K562 (cell line): Measurements from ENCODE around the gene TSGA10. TPM values are rescaled to one million over a fixed set of nuclear protein-coding genes. Genes with fewer than 3 reads are reported as not detected.

Experiments
- ATAC-seq: fragments of 200-7000 bp; cut with Tn5 transposase; 3 replicates; pipeline ENCODE4 v1.9.1; 2020; ENCODE audit warnings: moderate library complexity
- BruUV-seq: library from RNA; stranded (reverse); fragments of 400-500 nt; replicated peaks from 2 replicates; lab custom pipeline; 2021; lab: Mats Ljungman, UMichigan
- CTCF ChIA-PET: fragments of 300-600 bp; formaldehyde crosslinking; extraction: SDS; loops from one replicate; lab custom pipeline; 2021; ENCODE audit warnings: low intra/inter-chr PET ratio; lab: Yijun Ruan, JAX
- POLR2A ChIA-PET: fragments of 300-600, 350-650 bp; sonication (Branson Sonifier 250); formaldehyde crosslinking; extraction: SDS; loops from one replicate; lab custom pipeline; 2021; ENCODE audit warnings: antibody characterized with exemption, inconsistent platforms; lab: Yijun Ruan, JAX
- DNase-seq, 4 experiments: peaks; one replicate each; pipeline versions ENCODE4 v3.0.0 to v3.0.0-alpha.2; 2011 to 2018; ENCODE audit warnings: low spot score in 3 of 4, mixed read lengths in 3 of 4; ENCODE audit errors: extremely low read depth in 1 of 4
- FAIRE-seq: peaks from 2 replicates; lab custom pipeline; 2011; peaks lifted over from hg19 to GRCh38; lab: Jason Lieb, UNC
- H2AFZ ChIP-seq: 2 replicates; pipeline ENCODE4 v1.6.0; 2011; ENCODE audit warnings: low read depth, low read length, control low read depth, inconsistent platforms
- H3K27ac ChIP-seq: fragments of 200-600 bp; 3 replicates; pipeline ENCODE4 v1.8.0; 2011; ENCODE audit warnings: low read depth, mild to moderate bottlenecking, control low read depth, inconsistent platforms, low read length, moderate library complexity, mixed read lengths; ENCODE audit errors: extremely low read depth
- H3K27me3 ChIP-seq, 2 experiments: fragments of 300-600 bp in 1 of 2; 2 replicates in 1 of 2; 3 replicates in 1 of 2; pipeline versions ENCODE4 v1.6.0 to v1.8.0; 2011; ENCODE audit warnings: inconsistent platforms in 2 of 2, low read length in 2 of 2, mild to moderate bottlenecking in 1 of 2, mixed read lengths in 1 of 2, moderate library complexity in 1 of 2; ENCODE audit not compliant: control insufficient read depth in 2 of 2, insufficient read depth in 2 of 2
- H3K36me3 ChIP-seq: fragments of 300-600 bp; 3 replicates; pipeline ENCODE4 v1.8.0; 2011; ENCODE audit warnings: mild to moderate bottlenecking, low read length, inconsistent platforms; ENCODE audit not compliant: control insufficient read depth, insufficient read depth
- H3K4me1 ChIP-seq, 2 experiments: fragments of 200-600 bp in 1 of 2; replicated peaks in 1 of 2; 2 replicates in 1 of 2; 3 replicates in 1 of 2; pipeline versions ENCODE4 v1.5.1 to v1.8.0; 2011; ENCODE audit warnings: inconsistent platforms in 2 of 2, low read length in 2 of 2, mild to moderate bottlenecking in 1 of 2, mixed read lengths in 1 of 2, moderate library complexity in 1 of 2; ENCODE audit not compliant: control insufficient read depth in 2 of 2, insufficient read depth in 2 of 2
- H3K4me2 ChIP-seq: 2 replicates; pipeline ENCODE4 v1.6.1; 2011; ENCODE audit warnings: low read length, control low read depth, inconsistent platforms, mixed read lengths; ENCODE audit not compliant: insufficient read depth
- H3K4me3 ChIP-seq: fragments of 200-600 bp; sonication (generic), shearing (Covaris generic); 2 replicates; pipeline ENCODE4 v1.5.1; 2016; ENCODE audit warnings: control low read depth, inconsistent platforms
- H3K79me2 ChIP-seq: fragments of 200-600 bp; 3 replicates; pipeline ENCODE4 v1.8.0; 2011; ENCODE audit warnings: low read length, inconsistent platforms; ENCODE audit not compliant: control insufficient read depth, insufficient read depth
- H3K9ac ChIP-seq, 2 experiments: 2 replicates each; pipeline versions ENCODE4 v1.6.0 to v1.6.1; 2011; ENCODE audit warnings: low read depth in 2 of 2, low read length in 2 of 2, control low read depth in 1 of 2, inconsistent platforms in 1 of 2, mild to moderate bottlenecking in 1 of 2, mixed read lengths in 1 of 2; ENCODE audit not compliant: insufficient read depth in 1 of 2
- H3K9me1 ChIP-seq: one replicate; pipeline ENCODE4 v1.6.0; 2011; ENCODE audit warnings: inconsistent platforms, mild to moderate bottlenecking, low read length, moderate library complexity; ENCODE audit not compliant: control insufficient read depth, insufficient read depth
- H3K9me3 ChIP-seq: replicated peaks from 2 replicates; pipeline ENCODE4 v1.5.1; 2011; ENCODE audit warnings: low read depth, low read length, inconsistent platforms; ENCODE audit not compliant: control insufficient read depth, insufficient read depth
- H4K20me1 ChIP-seq: replicated peaks from 2 replicates; pipeline ENCODE4 v1.6.1; 2011; ENCODE audit warnings: low read length, inconsistent platforms, mixed read lengths; ENCODE audit not compliant: control insufficient read depth, insufficient read depth
- CBFA2T2 ChIP-seq: fragments of 450-650 bp; conservative IDR thresholded peaks from 2 replicates; pipeline ENCODE4 v1.6.1; 2017; ENCODE audit warnings: mild to moderate bottlenecking
- CBFA2T3 ChIP-seq: fragments of 450-650 bp; IDR thresholded peaks from 2 replicates; pipeline ENCODE4 v1.6.1; 2017
- CEBPB ChIP-seq: fragments of 450-650 bp; IDR thresholded peaks from 2 replicates; pipeline ENCODE4 v1.6.1; 2016; ENCODE audit warnings: missing genetic modification characterization, missing compliant biosample characterization
- CEBPG ChIP-seq, 3 experiments: fragments of 200-800 bp in 1 of 3; sonication (Bioruptor generic) in 1 of 3; sonication (generic) in 1 of 3; formaldehyde crosslinking in 1 of 3; IDR thresholded peaks in 2 of 3; conservative IDR thresholded peaks in 1 of 3; 2 replicates each; pipeline versions ENCODE4 v1.6.1 to v1.8.0; 2016 to 2022; ENCODE audit warnings: missing compliant biosample characterization in 2 of 3, missing genetic modification characterization in 2 of 3, mild to moderate bottlenecking in 1 of 3, missing genetic modification reagents in 1 of 3
- CHD4 ChIP-seq: fragments of 200-600 bp; sonication (generic); IDR thresholded peaks from 3 replicates; pipeline ENCODE4 v1.6.1; 2012; ENCODE audit warnings: low read depth, mild to moderate bottlenecking, mixed read lengths, low read length, inconsistent platforms; ENCODE audit not compliant: insufficient read depth, insufficient replicate concordance, poor library complexity, severe bottlenecking
- GATAD2A ChIP-seq: fragments of 450-650 bp; IDR thresholded peaks from 2 replicates; pipeline ENCODE4 v1.6.1; 2017
- HMG20A ChIP-seq: fragments of 450-650 bp; formaldehyde crosslinking; conservative IDR thresholded peaks from 2 replicates; pipeline ENCODE4 v1.4.0; 2020; ENCODE audit warnings: mild to moderate bottlenecking, mixed read lengths
- MIER1 ChIP-seq: fragments of 450-650 bp; IDR thresholded peaks from 2 replicates; pipeline ENCODE4 v1.6.1; 2016; ENCODE audit warnings: antibody characterized with exemption, mild to moderate bottlenecking, low read depth
- POLR2AphosphoS2 ChIP-seq: IDR thresholded peaks from 2 replicates; pipeline ENCODE4 v1.6.1; 2012; ENCODE audit warnings: low read length, improper control_type of control experiment
- POU5F1 ChIP-seq: fragments of 150-350 bp; IDR thresholded peaks from 2 replicates; pipeline ENCODE4 v1.6.1; 2014; ENCODE audit warnings: borderline replicate concordance, low read length, low read depth, mild to moderate bottlenecking; ENCODE audit not compliant: partially characterized antibody
- RFX7 ChIP-seq: fragments of 250-450 bp; sonication (Bioruptor Pico); IDR thresholded peaks from 2 replicates; pipeline ENCODE4 v1.5.1; 2021; ENCODE audit warnings: mild to moderate bottlenecking
- SLC30A9 ChIP-seq: fragments of 250-450 bp; sonication (Bioruptor Pico); IDR thresholded peaks from 2 replicates; pipeline ENCODE4 v1.8.0; 2022; ENCODE audit warnings: mild to moderate bottlenecking, moderate library complexity
- XRCC4 ChIP-seq: IDR thresholded peaks from one replicate; pipeline ENCODE4 v1.6.1; 2011; ENCODE audit not compliant: insufficient read depth, insufficient read length; ENCODE audit errors: extremely low read depth
- ZNF431 ChIP-seq: sonication (generic); formaldehyde crosslinking; IDR thresholded peaks from 2 replicates; pipeline ENCODE4 v1.8.0; 2022; ENCODE audit warnings: mild to moderate bottlenecking, missing genetic modification reagents
- ZNF589 ChIP-seq: fragments of 200-800 bp; sonication (Bioruptor generic); IDR thresholded peaks from 2 replicates; pipeline ENCODE4 v1.6.1; 2016; ENCODE audit warnings: low read depth, missing genetic modification characterization, missing compliant biosample characterization
- WGBS: fragments of 100-300 bp; shearing (Covaris generic); methylation state at CpG from one replicate; pipeline ENCODE4 v1.1.6; 2016; ENCODE audit warnings: low coverage, mixed read lengths; ENCODE audit not compliant: insufficient coverage; ENCODE audit errors: missing lambda C conversion rate; 5-methylcytosine and 5-hydroxymethylcytosine counted together
- in situ Hi-C: fragments of 300-500 bp; cut with MboI; formaldehyde crosslinking; loops from 4 replicates; pipeline ENCODE4 v1.15.0; 2018; ENCODE audit warnings: inconsistent platforms, mixed read lengths
- intact Hi-C: fragments of 100-400 bp; cut with micrococcal nuclease; formaldehyde crosslinking; loops from 2 replicates; pipeline ENCODE4 v1.14.2; 2022
- polyA plus RNA-seq, 8 experiments: library from polyadenylated mRNA; depleted of rRNA in 4 of 8; stranded (reverse) in 5 of 8; unstranded in 3 of 8; fragments of >200 nt; fragmentation: Nextera tagmentation in 2 of 8; fragmentation: Illumina TruSeq in 1 of 8; extraction: Ambion mirVana in 2 of 8; extraction: Trizol in 1 of 8; gene quantifications; 2 replicates each; pipeline versions ENCODE4 v1.2.1 to v1.2.3, GENCODE V29; 2011 to 2014; ENCODE audit warnings: inconsistent platforms in 1 of 8, missing spikeins in 1 of 8
- total RNA-seq, 7 experiments: library from RNA; depleted of rRNA in 6 of 7; stranded (reverse); fragments of >200 nt in 6 of 7; fragmentation: Illumina TruSeq in 2 of 7; extraction: Trizol in 2 of 7; gene quantifications; 2 replicates each; pipeline versions ENCODE4 v1.2.1 to v1.2.3, GENCODE V29; 2011 to 2021; ENCODE audit warnings: low replicate concordance in 1 of 7
- TF ChIP-seq, protein P1 (sequence below), 2 experiments: IDR thresholded peaks in 1 of 2; conservative IDR thresholded peaks in 1 of 2; 2 replicates each; pipeline ENCODE4 v1.6.1; 2016; ENCODE audit warnings: low read depth in 2 of 2, mild to moderate bottlenecking in 1 of 2, missing compliant biosample characterization in 1 of 2, missing genetic modification characterization in 1 of 2, moderate library complexity in 1 of 2
- TF ChIP-seq, protein P2 (sequence below): fragments of 250-450 bp; sonication (Bioruptor Pico); IDR thresholded peaks from 2 replicates; pipeline ENCODE4 v1.8.0; 2021; ENCODE audit warnings: moderate library complexity, mild to moderate bottlenecking, inconsistent platforms
- TF ChIP-seq, protein P3 (sequence below): fragments of 450-650 bp; IDR thresholded peaks from 2 replicates; pipeline ENCODE4 v1.6.1; 2017; ENCODE audit warnings: mild to moderate bottlenecking, moderate library complexity

TSGA10 gene
- total and polyA plus RNA-seq, 9 of the 15 experiments (the other 6 are each of a cell fraction or from before 2014, with no cell fraction given) = 2.1 to 11.3 (median 3.2) TPM

DNA sequence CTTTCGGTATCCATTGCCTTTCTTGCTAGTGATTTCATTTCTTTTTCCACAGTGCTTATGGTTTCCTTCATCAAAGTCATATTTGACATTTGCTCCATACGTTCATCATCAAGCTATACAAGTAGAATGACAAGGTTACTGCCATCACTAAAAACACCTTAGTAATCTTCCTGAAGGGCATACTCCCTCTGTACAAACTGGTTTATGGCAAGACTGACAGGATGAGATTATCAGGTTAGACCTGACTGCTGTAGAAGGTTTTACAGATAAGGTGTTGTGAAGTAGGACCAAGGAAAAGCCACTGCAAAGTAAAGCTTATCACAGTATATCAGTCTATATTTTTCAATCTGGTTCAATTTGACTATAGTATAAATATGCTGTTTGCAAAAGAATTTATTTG, 50.7 kb downstream of the TSGA10 start (continued):
- TF ChIP-seq ZNF431 (CRISPR knock-in tag) (no peak), CBFA2T2 (peak; percentile 72), GATAD2A (no peak), CBFA2T3 (peak; percentile 85)
- TF ChIP-seq, protein P1, sequence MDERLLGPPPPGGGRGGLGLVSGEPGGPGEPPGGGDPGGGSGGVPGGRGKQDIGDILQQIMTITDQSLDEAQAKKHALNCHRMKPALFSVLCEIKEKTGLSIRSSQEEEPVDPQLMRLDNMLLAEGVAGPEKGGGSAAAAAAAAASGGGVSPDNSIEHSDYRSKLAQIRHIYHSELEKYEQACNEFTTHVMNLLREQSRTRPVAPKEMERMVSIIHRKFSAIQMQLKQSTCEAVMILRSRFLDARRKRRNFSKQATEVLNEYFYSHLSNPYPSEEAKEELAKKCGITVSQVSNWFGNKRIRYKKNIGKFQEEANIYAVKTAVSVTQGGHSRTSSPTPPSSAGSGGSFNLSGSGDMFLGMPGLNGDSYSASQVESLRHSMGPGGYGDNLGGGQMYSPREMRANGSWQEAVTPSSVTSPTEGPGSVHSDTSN (CRISPR knock-in tag; IDR thresholded peaks at IDR 0.05; ENCODE audit: low read depth) = no peak
- TF ChIP-seq, protein P1 (tag; conservative IDR thresholded peaks at IDR 0.05; ENCODE audit: low read depth) = 0 out of 2 replicates have a peak, but pooled peaks have one; percentile 7
- TF ChIP-seq, protein P2, sequence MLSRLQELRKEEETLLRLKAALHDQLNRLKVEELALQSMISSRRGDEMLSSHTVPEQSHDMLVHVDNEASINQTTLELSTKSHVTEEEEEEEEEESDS = no peak
- TF ChIP-seq, protein P3, sequence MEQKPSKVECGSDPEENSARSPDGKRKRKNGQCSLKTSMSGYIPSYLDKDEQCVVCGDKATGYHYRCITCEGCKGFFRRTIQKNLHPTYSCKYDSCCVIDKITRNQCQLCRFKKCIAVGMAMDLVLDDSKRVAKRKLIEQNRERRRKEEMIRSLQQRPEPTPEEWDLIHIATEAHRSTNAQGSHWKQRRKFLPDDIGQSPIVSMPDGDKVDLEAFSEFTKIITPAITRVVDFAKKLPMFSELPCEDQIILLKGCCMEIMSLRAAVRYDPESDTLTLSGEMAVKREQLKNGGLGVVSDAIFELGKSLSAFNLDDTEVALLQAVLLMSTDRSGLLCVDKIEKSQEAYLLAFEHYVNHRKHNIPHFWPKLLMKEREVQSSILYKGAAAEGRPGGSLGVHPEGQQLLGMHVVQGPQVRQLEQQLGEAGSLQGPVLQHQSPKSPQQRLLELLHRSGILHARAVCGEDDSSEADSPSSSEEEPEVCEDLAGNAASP = no peak

DNA sequence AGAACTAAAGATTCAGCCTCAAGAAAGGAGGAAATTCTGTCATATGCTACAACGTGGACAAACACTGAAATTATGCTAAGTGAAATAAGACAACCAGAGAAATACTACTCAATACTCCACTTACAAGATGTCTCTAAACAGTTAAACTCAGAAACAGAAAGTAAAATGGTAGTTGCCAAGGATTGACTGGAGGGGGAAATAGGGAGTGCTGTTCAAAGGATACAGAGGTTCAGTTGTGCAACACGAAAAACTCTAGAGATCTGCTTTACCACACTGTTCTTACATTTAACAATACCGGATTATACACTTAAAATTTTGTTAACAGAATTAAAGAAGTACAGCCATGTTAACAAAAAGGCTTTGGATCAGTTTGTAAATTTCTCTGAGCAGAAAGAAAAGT, 53.0 kb downstream of the TSGA10 start:
- intact Hi-C loops = no loop called here
- H3K79me2 ChIP-seq = no peaks in the 10 kb centered on the region
- H3K9ac ChIP-seq = no peak overlapping the region
- CTCF ChIA-PET = no interaction called here
- H4K20me1 ChIP-seq = no peaks in the 10 kb centered on the region
- no TSS peak for BruUV-seq
- DNase-seq (peak in 1 of 4 experiments; percentile 7), FAIRE-seq (no peak), ATAC-seq (peak; percentile 70)
- H3K9me1 ChIP-seq = no peaks in the 10 kb centered on the region
- no peak overlapping the region for H3K27ac ChIP-seq
- in situ Hi-C loops = no loop called here
- H2AFZ ChIP-seq = no peak overlapping the region
- H3K4me3 ChIP-seq = no peak overlapping the region
- H3K9me3 ChIP-seq = 0 out of 2 replicates have a peak, but pooled peaks cover 2% of the 10 kb centered on the region
- no peaks in the 10 kb centered on the region for H3K27me3 ChIP-seq
- no peak overlapping the region for H3K4me2 ChIP-seq
- WGBS = 3% methylated on average over 3 of the region's 3 CpGs
- no peaks in the 10 kb centered on the region for H3K36me3 ChIP-seq
- POLR2A ChIA-PET = no interaction called here
- H3K4me1 ChIP-seq = no peaks in the 10 kb centered on the region; a peak in 2 of 5 replicates
- no peak for TF ChIP-seq RFX7 (CRISPR knock-in tag)
- TF ChIP-seq CHD4 = no peak
- TF ChIP-seq POLR2AphosphoS2 = no peak
- TF ChIP-seq CEBPB (tag) = peak; percentile 84
- no peak for TF ChIP-seq SLC30A9
- no peak for TF ChIP-seq XRCC4
- no peak for TF ChIP-seq ZNF589
- no peak for TF ChIP-seq MIER1
- TF ChIP-seq HMG20A = no peak
- TF ChIP-seq CEBPG (CRISPR knock-in tag; IDR thresholded peaks at IDR 0.05) = no peak
- TF ChIP-seq CEBPG (tag; conservative IDR thresholded peaks at IDR 0.05 in 1 of 2, IDR thresholded peaks at IDR 0.05 in 1 of 2) = peak; percentile 66 to 83; a peak in 3 of 4 replicates
- no peak for TF ChIP-seq POU5F1
